GM23248 (cell line): ENCODE results near the gene SF3A1. TPM values are rescaled to one million over a fixed set of nuclear protein-coding genes. Genes with fewer than 3 reads are reported as not detected.

ENCODE experiments used
- DNase-seq: peaks from one replicate; pipeline ENCODE4 v3.0.0-alpha.2; 2015
- H2AFZ ChIP-seq: fragments of 200-600 bp; sonication (generic); 2 replicates; pipeline ENCODE4 v1.6.1; 2016; ENCODE audit warnings: antibody characterized with exemption
- H3F3A ChIP-seq: fragments of 200-600 bp; sonication (generic); 2 replicates; pipeline ENCODE4 v1.6.1; 2016; ENCODE audit warnings: mild to moderate bottlenecking, antibody characterized with exemption, mixed run types; ENCODE audit not compliant: insufficient read depth
- H3K27ac ChIP-seq: fragments of 200-600 bp; sonication (generic); 2 replicates; pipeline ENCODE4 v1.5.1; 2016; ENCODE audit warnings: mild to moderate bottlenecking
- H3K27me3 ChIP-seq: fragments of 200-600 bp; sonication (generic); replicated peaks from 2 replicates; pipeline ENCODE4 v1.6.1; 2016; ENCODE audit warnings: mild to moderate bottlenecking; ENCODE audit not compliant: insufficient read depth
- H3K36me3 ChIP-seq: fragments of 200-600 bp; sonication (generic); 2 replicates; pipeline ENCODE4 v1.6.1; 2016; ENCODE audit warnings: low read depth, mild to moderate bottlenecking
- H3K4me1 ChIP-seq: fragments of 200-600 bp; sonication (generic); 2 replicates; pipeline ENCODE4 v1.6.1; 2016; ENCODE audit warnings: mild to moderate bottlenecking; ENCODE audit not compliant: insufficient read depth
- H3K4me2 ChIP-seq: fragments of 200-600 bp; sonication (generic); one replicate; pipeline ENCODE4 v1.6.1; 2016; ENCODE audit warnings: mild to moderate bottlenecking; ENCODE audit not compliant: unreplicated experiment
- H3K4me3 ChIP-seq: fragments of 200-600 bp; sonication (generic); 2 replicates; pipeline ENCODE4 v1.5.1; 2016; ENCODE audit warnings: mild to moderate bottlenecking
- H3K79me2 ChIP-seq: fragments of 200-600 bp; sonication (generic); 2 replicates; pipeline ENCODE4 v1.6.1; 2016; ENCODE audit warnings: mild to moderate bottlenecking; ENCODE audit not compliant: insufficient read depth
- H3K9ac ChIP-seq: fragments of 200-600 bp; sonication (generic); 2 replicates; pipeline ENCODE4 v1.6.1; 2016; ENCODE audit warnings: mild to moderate bottlenecking
- H3K9me2 ChIP-seq: fragments of 200-600 bp; sonication (generic); 2 replicates; pipeline ENCODE4 v1.6.1; 2016; ENCODE audit warnings: mixed run types, mild to moderate bottlenecking, moderate library complexity; ENCODE audit not compliant: insufficient read depth
- H3K9me3 ChIP-seq: fragments of 200-600 bp; sonication (generic); one replicate; pipeline ENCODE4 v1.6.1; 2017; ENCODE audit warnings: low read depth
- H4K20me1 ChIP-seq: fragments of 200-600 bp; sonication (generic); 2 replicates; pipeline ENCODE4 v1.6.0; 2016; ENCODE audit not compliant: insufficient read depth
- EZH2 ChIP-seq: fragments of 200-600 bp; sonication (generic); IDR thresholded peaks from 2 replicates; pipeline ENCODE4 v1.6.1; 2018; ENCODE audit warnings: antibody characterized with exemption, mild to moderate bottlenecking; ENCODE audit not compliant: insufficient read depth, poor library complexity, severe bottlenecking
- EZH2phosphoT487 ChIP-seq: fragments of 200-600 bp; sonication (generic); IDR thresholded peaks from 2 replicates; pipeline ENCODE4 v1.6.1; 2018; ENCODE audit warnings: antibody characterized with exemption, moderate library complexity, mild to moderate bottlenecking, low read depth; ENCODE audit not compliant: insufficient read depth
- WGBS, 2 experiments: methylation state at CpG; one replicate each; pipeline ENCODE4 v1.1.6; 2015 to 2017; ENCODE audit warnings: low lambda C conversion rate in 2 of 2, low coverage in 1 of 2; ENCODE audit errors: missing lambda C conversion rate in 2 of 2; 5-methylcytosine and 5-hydroxymethylcytosine counted together
- in situ Hi-C: fragments of 300-500 bp; cut with MboI; formaldehyde crosslinking; loops from 2 replicates; pipeline ENCODE4 v1.15.0; 2020
- polyA plus RNA-seq: library from polyadenylated mRNA; unstranded; fragments of >200 nt; fragmentation: Nextera tagmentation; extraction: Ambion mirVana; gene quantifications from 2 replicates; pipeline ENCODE4 v1.2.1, GENCODE V29; 2016
- total RNA-seq: library from RNA; depleted of rRNA; stranded (reverse); fragments of >200 nt; shearing (Covaris generic); gene quantifications from 2 replicates; pipeline ENCODE4 v1.2.3, GENCODE V29; 2014

Gene SF3A1
- total and polyA plus RNA-seq, 2 experiments from 2014 or later = 12.9 to 75.0 TPM

GRCh38 chr22:30382340-30382739, 25.6 kb upstream of the SF3A1 start:
- Histone ChIP-seq H3K79me2 (no peaks in the 10 kb centered on the region), H3K9me2 (no peaks in the 10 kb centered on the region), H3K9me3 (no peaks in the 10 kb centered on the region), H3K4me3 (no peak overlapping the region), H3K27me3 (no peaks in the 10 kb centered on the region), H3K27ac (no peak overlapping the region), H3K9ac (no peak overlapping the region), H3K4me2 (no peak overlapping the region), H4K20me1 (no peaks in the 10 kb centered on the region), H3K4me1 (peaks cover 5% of the 10 kb centered on the region), H2AFZ (no peak overlapping the region), H3F3A (no peaks in the 10 kb centered on the region), H3K36me3 (no peaks in the 10 kb centered on the region)
- TF ChIP-seq EZH2phosphoT487 (no peak), EZH2 (no peak)
- no peak for DNase-seq
- in situ Hi-C loops = loop anchor here (10.0 kb wide), 1 partner anchor 98 kb away; the partner anchor contains the start of gene CASTOR1
- 91% methylated on average over 4 to 5 of the region's 5 CpGs for WGBS, 2 experiments

GRCh38 chr22:30381264-30381663, 24.6 kb upstream of the SF3A1 start:
- DNase-seq = no peak
- Histone ChIP-seq H3K4me1 (peaks cover 1% of the 10 kb centered on the region), H3K27ac (no peak overlapping the region), H4K20me1 (no peaks in the 10 kb centered on the region), H2AFZ (no peak overlapping the region), H3K4me3 (no peak overlapping the region), H3K9ac (no peak overlapping the region), H3K4me2 (no peak overlapping the region), H3K27me3 (no peaks in the 10 kb centered on the region), H3K9me3 (no peaks in the 10 kb centered on the region), H3K79me2 (no peaks in the 10 kb centered on the region), H3F3A (no peaks in the 10 kb centered on the region), H3K36me3 (no peaks in the 10 kb centered on the region), H3K9me2 (no peaks in the 10 kb centered on the region)
- TF ChIP-seq EZH2 (no peak), EZH2phosphoT487 (no peak)
- in situ Hi-C loops = loop anchor here (10.0 kb wide), 1 partner anchor 96 kb away; the partner anchor contains the start of gene CASTOR1
- WGBS, 2 experiments = 90 to 93% methylated on average over 12 of the region's 12 CpGs

- Histone ChIP-seq H3K27ac (no peak overlapping the region), H4K20me1 (no peaks in the 10 kb centered on the region), H3K4me2 (no peak overlapping the region), H3K9me3 (no peaks in the 10 kb centered on the region), H3K36me3 (no peaks in the 10 kb centered on the region), H3K4me1 (no peaks in the 10 kb centered on the region), H3K27me3 (no peaks in the 10 kb centered on the region), H3K9me2 (no peaks in the 10 kb centered on the region), H3K9ac (no peak overlapping the region), H3F3A (no peaks in the 10 kb centered on the region), H3K79me2 (no peaks in the 10 kb centered on the region), H3K4me3 (no peak overlapping the region), H2AFZ (no peak overlapping the region)
- 88 to 93% methylated on average over 12 to 20 of the region's 20 CpGs for WGBS, 2 experiments
- in situ Hi-C loops = loop anchor here (10.0 kb wide), 1 partner anchor 95 kb away; the partner anchor contains the start of gene CASTOR1
- no peak for DNase-seq
- TF ChIP-seq EZH2phosphoT487 = no peak
- TF ChIP-seq EZH2 = no peak
These were observed 23.3 kb upstream of the SF3A1 start for GRCh38 chr22:30380011-30380410.

GRCh38 chr22:30375312-30375849, 18.7 kb upstream of the SF3A1 start:
- no peaks in the 10 kb centered on the region for H3K79me2 ChIP-seq
- no peaks in the 10 kb centered on the region for H3K27me3 ChIP-seq
- H3K36me3 ChIP-seq = no peaks in the 10 kb centered on the region
- no peak overlapping the region for H3K27ac ChIP-seq
- no peak for TF ChIP-seq EZH2phosphoT487
- TF ChIP-seq EZH2 = no peak
- DNase-seq = no peak
- H3K4me1 ChIP-seq = no peaks in the 10 kb centered on the region
- no peak overlapping the region for H3K9ac ChIP-seq
- no peaks in the 10 kb centered on the region for H4K20me1 ChIP-seq
- no peak overlapping the region for H3K4me2 ChIP-seq
- WGBS, 2 experiments = 87 to 89% methylated on average over 13 of the region's 13 CpGs
- H3K9me2 ChIP-seq = no peaks in the 10 kb centered on the region
- no peak overlapping the region for H2AFZ ChIP-seq
- in situ Hi-C loops = no loop called here
- no peak overlapping the region for H3K4me3 ChIP-seq
- no peaks in the 10 kb centered on the region for H3K9me3 ChIP-seq
- H3F3A ChIP-seq = no peaks in the 10 kb centered on the region
